ENCODE data around the gene CPT1B. TPM values are rescaled to one million over a fixed set of nuclear protein-coding genes. Genes with fewer than 3 reads are reported as not detected.
"Not testable (repeated sequence)": the region's sequence is repeated elsewhere in the genome, so short reads cannot be mapped to it uniquely, and the experiment has no call there.

CPT1B gene
- total and polyA plus RNA-seq, 2 of the 8 experiments (the other 6 are each of a cell fraction or from before 2014, with no cell fraction given) = 34.2 to 36.2 TPM

GRCh38 chr22:50541667-50542026 is 36.6 kb downstream of the CPT1B start:
- H3K9ac ChIP-seq (replicated peaks in 1 of 4; ENCODE audit: extremely low read depth in 1 of 4, low read depth in 3 of 4, low read length in 3 of 4); H2AFZ ChIP-seq (ENCODE audit: low read length); POLR2A ChIA-PET (ENCODE audit: partially characterized antibody); H4K20me1 ChIP-seq (replicated peaks in 1 of 2; ENCODE audit: control insufficient read depth in 1 of 2, insufficient read depth in 2 of 2, low read length in 2 of 2); H3K14ac ChIP-seq (ENCODE audit: insufficient read length); H3K36me3 ChIP-seq (ENCODE audit: control insufficient read depth in 2 of 4, insufficient read depth in 4 of 4, low read length in 3 of 4); H2BK5ac ChIP-seq (ENCODE audit: low read depth, low read length); H4K91ac ChIP-seq (replicated peaks; ENCODE audit: insufficient read length, low read length); H2AK5ac ChIP-seq (ENCODE audit: low read depth, low read length); H3K9me3 ChIP-seq (ENCODE audit: insufficient read depth in 2 of 2, low read depth in 1 of 2, low read length in 1 of 2); H3K4me2 ChIP-seq (ENCODE audit: insufficient read depth in 1 of 2, low read depth in 2 of 2, low read length in 2 of 2); CTCF ChIA-PET (ENCODE audit: partially characterized antibody); DNase-seq (ENCODE audit: low read depth in 1 of 2, low spot score in 2 of 2); H3K18ac ChIP-seq (ENCODE audit: extremely low read depth, low read length); H2BK12ac ChIP-seq (ENCODE audit: low read depth, low read length); H3K27me3 ChIP-seq (replicated peaks in 1 of 4; ENCODE audit: control insufficient read depth in 3 of 4, extremely low read depth in 1 of 4, insufficient read depth in 3 of 4, low read length in 3 of 4); H3K4me3 ChIP-seq (ENCODE audit: extremely low read depth in 1 of 4, insufficient read depth in 2 of 4, low read depth in 3 of 4, low read length in 4 of 4); H2BK20ac ChIP-seq (ENCODE audit: low read length); H4K5ac ChIP-seq (ENCODE audit: insufficient read length, low read depth, low read length); H3K79me1 ChIP-seq (ENCODE audit: low read depth, low read length); H2BK120ac ChIP-seq (replicated peaks; ENCODE audit: low read depth, low read length); H2BK15ac ChIP-seq (ENCODE audit: low read length); H3K79me2 ChIP-seq (ENCODE audit: control insufficient read depth in 1 of 2, insufficient read depth in 2 of 2, low read length in 2 of 2); FAIRE-seq; H3K23me2 ChIP-seq (ENCODE audit: low read depth, low read length); H3K56ac ChIP-seq (replicated peaks; ENCODE audit: insufficient read length, low read depth, low read length); H4K8ac ChIP-seq (ENCODE audit: extremely low read depth, insufficient read depth, low read length); H3K23ac ChIP-seq (ENCODE audit: insufficient read length); H3K27ac ChIP-seq (ENCODE audit: low read depth, low read length); H3K4me1 ChIP-seq (replicated peaks in 1 of 4; ENCODE audit: control insufficient read depth in 3 of 4, insufficient read depth in 4 of 4, low read length in 3 of 4); H3K4ac ChIP-seq (replicated peaks; ENCODE audit: insufficient read length, low read depth, low read length): not testable (repeated sequence)
- 85% methylated on average over 5 of the region's 5 CpGs; no CpG with 5 or more reads in 1 of the 2 experiments for WGBS, 2 experiments (ENCODE audit: extremely low coverage in 1 of 2, insufficient coverage in 1 of 2, insufficient read length in 1 of 2, insufficient replicate concordance in 2 of 2, low coverage in 1 of 2, low lambda C conversion rate in 2 of 2, missing lambda C conversion rate in 1 of 2)
